ENCODE data around the gene BMAL2. TPM values are rescaled to one million over a fixed set of nuclear protein-coding genes. Genes with fewer than 3 reads are reported as not detected.

BMAL2 gene
- total and polyA plus RNA-seq, 2 donors (not counting 1 experiment from before 2014, with no cell fraction given) = 15.5 to 44.9 TPM

GRCh38 chr12:27340971-27341370 is 8.3 kb downstream of the BMAL2 start:
- H3K36me3 ChIP-seq (ENCODE audit: control insufficient read depth, insufficient read depth, low read length) = no peaks in the 10 kb centered on the region
- no peaks in the 10 kb centered on the region for H3K27me3 ChIP-seq (ENCODE audit: control insufficient read depth, insufficient read depth, low read length)
- H3K4me2 ChIP-seq (ENCODE audit: extremely low read depth, insufficient read depth, low read length) = no peak overlapping the region
- H3K4me3 ChIP-seq (replicated peaks in 1 of 4; ENCODE audit: control extremely low read depth in 1 of 4, insufficient read depth in 1 of 4, low read depth in 3 of 4, low read length in 4 of 4) = no peak overlapping the region
- peak in 1 of 2 donors; percentile 30 for DNase-seq (ENCODE audit: low read depth in 2 of 2)
- no peak overlapping the region for H2AFZ ChIP-seq (ENCODE audit: low read length)
- TF ChIP-seq EZH2 (IDR thresholded peaks at IDR 0.05; ENCODE audit: low read length, missing control alignments) (no peak), CTCF (conservative IDR thresholded peaks at IDR 0.05 in 1 of 2, IDR thresholded peaks at IDR 0.05 in 1 of 2; ENCODE audit: low read depth in 1 of 2, low read length in 2 of 2) (no peak)
- peaks cover 10% of the 10 kb centered on the region for H3K4me1 ChIP-seq (ENCODE audit: control insufficient read depth, extremely low read depth, insufficient read depth, low read length)
- no peaks in the 10 kb centered on the region for H3K9me3 ChIP-seq (ENCODE audit: control insufficient read depth, insufficient read depth, low read depth, low read length)
- no peak overlapping the region for H3K9ac ChIP-seq (ENCODE audit: insufficient read depth, low read length)
- H3K27ac ChIP-seq (ENCODE audit: insufficient read depth, low read length) = no peak overlapping the region
- peaks cover 64% of the 10 kb centered on the region for H3K79me2 ChIP-seq (ENCODE audit: control insufficient read depth, insufficient read depth, low read length)
- H4K20me1 ChIP-seq (ENCODE audit: control insufficient read depth, extremely low read depth, insufficient read depth, low read length) = no peaks in the 10 kb centered on the region

- Histone ChIP-seq H3K27ac (ENCODE audit: insufficient read depth, low read length) (peak overlapping the region; percentile 80), H3K79me2 (ENCODE audit: control insufficient read depth, insufficient read depth, low read length) (peaks cover 69% of the 10 kb centered on the region), H2AFZ (ENCODE audit: low read length) (no peak overlapping the region), H3K9me3 (ENCODE audit: control insufficient read depth, insufficient read depth, low read depth, low read length) (no peaks in the 10 kb centered on the region), H3K27me3 (ENCODE audit: control insufficient read depth, insufficient read depth, low read length) (no peaks in the 10 kb centered on the region), H3K9ac (ENCODE audit: insufficient read depth, low read length) (no peak overlapping the region), H3K4me2 (ENCODE audit: extremely low read depth, insufficient read depth, low read length) (peak overlapping the region; percentile 16), H3K4me1 (ENCODE audit: control insufficient read depth, extremely low read depth, insufficient read depth, low read length) (peaks cover 10% of the 10 kb centered on the region), H3K4me3 (replicated peaks in 1 of 4; ENCODE audit: control extremely low read depth in 1 of 4, insufficient read depth in 1 of 4, low read depth in 3 of 4, low read length in 4 of 4) (no peak overlapping the region), H4K20me1 (ENCODE audit: control insufficient read depth, extremely low read depth, insufficient read depth, low read length) (no peaks in the 10 kb centered on the region), H3K36me3 (ENCODE audit: control insufficient read depth, insufficient read depth, low read length) (no peaks in the 10 kb centered on the region)
- DNase-seq (ENCODE audit: low read depth in 2 of 2) = no peak
- TF ChIP-seq CTCF (conservative IDR thresholded peaks at IDR 0.05 in 1 of 2, IDR thresholded peaks at IDR 0.05 in 1 of 2; ENCODE audit: low read depth in 1 of 2, low read length in 2 of 2) = no peak
- no peak for TF ChIP-seq EZH2 (IDR thresholded peaks at IDR 0.05; ENCODE audit: low read length, missing control alignments)
These were observed 9.9 kb downstream of the BMAL2 start for GRCh38 chr12:27342536-27342935.

GRCh38 chr12:27343255-27344000 is 10.8 kb downstream of the BMAL2 start:
- Histone ChIP-seq H3K4me2 (ENCODE audit: extremely low read depth, insufficient read depth, low read length) (peak overlapping the region; percentile 39), H3K36me3 (ENCODE audit: control insufficient read depth, insufficient read depth, low read length) (no peaks in the 10 kb centered on the region), H3K4me3 (replicated peaks in 1 of 4; ENCODE audit: control extremely low read depth in 1 of 4, insufficient read depth in 1 of 4, low read depth in 3 of 4, low read length in 4 of 4) (no peak overlapping the region), H3K27ac (ENCODE audit: insufficient read depth, low read length) (peak overlapping the region; percentile 80), H4K20me1 (ENCODE audit: control insufficient read depth, extremely low read depth, insufficient read depth, low read length) (no peaks in the 10 kb centered on the region), H2AFZ (ENCODE audit: low read length) (no peak overlapping the region), H3K4me1 (ENCODE audit: control insufficient read depth, extremely low read depth, insufficient read depth, low read length) (peaks cover 10% of the 10 kb centered on the region), H3K79me2 (ENCODE audit: control insufficient read depth, insufficient read depth, low read length) (peaks cover 66% of the 10 kb centered on the region), H3K9ac (ENCODE audit: insufficient read depth, low read length) (no peak overlapping the region), H3K9me3 (ENCODE audit: control insufficient read depth, insufficient read depth, low read depth, low read length) (no peaks in the 10 kb centered on the region), H3K27me3 (ENCODE audit: control insufficient read depth, insufficient read depth, low read length) (no peaks in the 10 kb centered on the region)
- TF ChIP-seq EZH2 (IDR thresholded peaks at IDR 0.05; ENCODE audit: low read length, missing control alignments) = no peak
- no peak for TF ChIP-seq CTCF (conservative IDR thresholded peaks at IDR 0.05 in 1 of 2, IDR thresholded peaks at IDR 0.05 in 1 of 2; ENCODE audit: low read depth in 1 of 2, low read length in 2 of 2)
- peak; percentile 86 to 97 for DNase-seq (ENCODE audit: low read depth in 2 of 2)

All from fibroblast of lung (primary cell).